K562 (cell line): ENCODE results near the gene FHIT.

Source experiments
- BACH1 ChIP-seq: fragments of 200-800 bp; sonication (Bioruptor generic); IDR thresholded peaks from 2 replicates; pipeline ENCODE4 v1.6.1; 2016; ENCODE audit warnings: missing genetic modification characterization, missing compliant biosample characterization
- CHD2 ChIP-seq: IDR thresholded peaks from 2 replicates; pipeline ENCODE4 v1.6.1; 2011; ENCODE audit warnings: low read depth, low read length
- CTCF ChIP-seq, 3 experiments: IDR thresholded peaks in 2 of 3; conservative IDR thresholded peaks in 1 of 3; 2 replicates each; pipeline ENCODE4 v1.5.1; 2011 to 2012; ENCODE audit warnings: low read length in 3 of 3, mild to moderate bottlenecking in 3 of 3, control low read depth in 2 of 3, improper control_type of control experiment in 1 of 3, inconsistent platforms in 1 of 3, low read depth in 1 of 3, mixed read lengths in 1 of 3, moderate library complexity in 1 of 3; ENCODE audit not compliant: insufficient read depth in 2 of 3
- ETV6 ChIP-seq, 3 experiments: fragments of 150-350 bp in 1 of 3; sonication (generic) in 1 of 3; formaldehyde crosslinking in 1 of 3; IDR thresholded peaks; 2 replicates each; pipeline versions ENCODE4 v1.6.1 to v1.8.0; 2014 to 2022; ENCODE audit warnings: borderline replicate concordance in 2 of 3, low read depth in 2 of 3, antibody characterized with exemption in 1 of 3, low read length in 1 of 3, mild to moderate bottlenecking in 1 of 3, missing genetic modification reagents in 1 of 3
- GABPA ChIP-seq: fragments of 200-800 bp; sonication (Bioruptor generic); conservative IDR thresholded peaks from 2 replicates; pipeline ENCODE4 v1.6.1; 2016; ENCODE audit warnings: low read depth, missing genetic modification characterization, missing compliant biosample characterization
- GTF2A2 ChIP-seq: IDR thresholded peaks from 2 replicates; pipeline ENCODE4 v1.6.1; 2016; ENCODE audit warnings: mild to moderate bottlenecking, missing genetic modification characterization, missing compliant biosample characterization
- HDAC6 ChIP-seq: IDR thresholded peaks from 2 replicates; pipeline ENCODE4 v1.6.1; 2012; ENCODE audit warnings: low read depth, mild to moderate bottlenecking, control low read depth, inconsistent platforms, low read length, moderate library complexity
- JUN ChIP-seq, 2 experiments: sonication (generic) in 1 of 2; formaldehyde crosslinking in 1 of 2; IDR thresholded peaks; 2 replicates each; pipeline versions ENCODE4 v1.6.1 to v1.8.0; 2012 to 2022; ENCODE audit warnings: borderline replicate concordance in 2 of 2, mild to moderate bottlenecking in 2 of 2, improper control_type of control experiment in 1 of 2, low read depth in 1 of 2, low read length in 1 of 2, missing genetic modification reagents in 1 of 2
- NBN ChIP-seq: fragments of 450-650 bp; IDR thresholded peaks from 2 replicates; pipeline ENCODE4 v1.6.1; 2016; ENCODE audit warnings: low read depth, mild to moderate bottlenecking
- PATZ1 ChIP-seq: fragments of 250-450 bp; sonication (Bioruptor Pico); IDR thresholded peaks from 2 replicates; pipeline ENCODE4 v1.5.0; 2020; ENCODE audit warnings: mild to moderate bottlenecking, borderline replicate concordance
- TAF1 ChIP-seq: IDR thresholded peaks from 2 replicates; pipeline ENCODE4 v1.6.1; 2011; ENCODE audit warnings: mild to moderate bottlenecking, low read length, moderate library complexity; ENCODE audit not compliant: insufficient read depth, control insufficient read depth, severe bottlenecking; ENCODE audit errors: extremely low read depth
- ZFP1 ChIP-seq: fragments of 450-650 bp; formaldehyde crosslinking; IDR thresholded peaks from 2 replicates; pipeline ENCODE4 v1.4.0; 2020; ENCODE audit warnings: mild to moderate bottlenecking, mixed read lengths
- TF ChIP-seq, protein P1 (sequence below), 2 experiments: fragments of 450-650 bp; formaldehyde crosslinking in 1 of 2; IDR thresholded peaks; 2 replicates each; pipeline versions ENCODE4 v1.4.0 to v1.6.1; 2014 to 2020; ENCODE audit warnings: mild to moderate bottlenecking in 2 of 2, borderline replicate concordance in 1 of 2, low read depth in 1 of 2

- TF ChIP-seq JUN (IDR thresholded peaks at IDR 0.05; ENCODE audit: borderline replicate concordance, low read depth, low read length) = no peak
- TF ChIP-seq JUN (CRISPR knock-in tag; IDR thresholded peaks at IDR 0.05; ENCODE audit: borderline replicate concordance) = no peak
- TF ChIP-seq ZFP1 (CRISPR knock-in tag) = no peak
- no peak for TF ChIP-seq BACH1 (tag)
- TF ChIP-seq TAF1 = no peak
- no peak for TF ChIP-seq CHD2
- TF ChIP-seq ETV6 (IDR thresholded peaks at IDR 0.05; ENCODE audit: borderline replicate concordance in 1 of 2, low read depth in 2 of 2, low read length in 1 of 2) = no peak
- TF ChIP-seq ETV6 (CRISPR knock-in tag; IDR thresholded peaks at IDR 0.05; ENCODE audit: borderline replicate concordance) = no peak
- no peak for TF ChIP-seq NBN
- no peak for TF ChIP-seq HDAC6
- TF ChIP-seq CTCF (IDR thresholded peaks at IDR 0.05 in 2 of 3, conservative IDR thresholded peaks at IDR 0.05 in 1 of 3; ENCODE audit: insufficient read depth in 2 of 3, low read depth in 1 of 3, low read length in 3 of 3) = no peak
- no peak for TF ChIP-seq PATZ1 (CRISPR knock-in tag)
- TF ChIP-seq GTF2A2 (tag) = no peak
- TF ChIP-seq, protein P1, sequence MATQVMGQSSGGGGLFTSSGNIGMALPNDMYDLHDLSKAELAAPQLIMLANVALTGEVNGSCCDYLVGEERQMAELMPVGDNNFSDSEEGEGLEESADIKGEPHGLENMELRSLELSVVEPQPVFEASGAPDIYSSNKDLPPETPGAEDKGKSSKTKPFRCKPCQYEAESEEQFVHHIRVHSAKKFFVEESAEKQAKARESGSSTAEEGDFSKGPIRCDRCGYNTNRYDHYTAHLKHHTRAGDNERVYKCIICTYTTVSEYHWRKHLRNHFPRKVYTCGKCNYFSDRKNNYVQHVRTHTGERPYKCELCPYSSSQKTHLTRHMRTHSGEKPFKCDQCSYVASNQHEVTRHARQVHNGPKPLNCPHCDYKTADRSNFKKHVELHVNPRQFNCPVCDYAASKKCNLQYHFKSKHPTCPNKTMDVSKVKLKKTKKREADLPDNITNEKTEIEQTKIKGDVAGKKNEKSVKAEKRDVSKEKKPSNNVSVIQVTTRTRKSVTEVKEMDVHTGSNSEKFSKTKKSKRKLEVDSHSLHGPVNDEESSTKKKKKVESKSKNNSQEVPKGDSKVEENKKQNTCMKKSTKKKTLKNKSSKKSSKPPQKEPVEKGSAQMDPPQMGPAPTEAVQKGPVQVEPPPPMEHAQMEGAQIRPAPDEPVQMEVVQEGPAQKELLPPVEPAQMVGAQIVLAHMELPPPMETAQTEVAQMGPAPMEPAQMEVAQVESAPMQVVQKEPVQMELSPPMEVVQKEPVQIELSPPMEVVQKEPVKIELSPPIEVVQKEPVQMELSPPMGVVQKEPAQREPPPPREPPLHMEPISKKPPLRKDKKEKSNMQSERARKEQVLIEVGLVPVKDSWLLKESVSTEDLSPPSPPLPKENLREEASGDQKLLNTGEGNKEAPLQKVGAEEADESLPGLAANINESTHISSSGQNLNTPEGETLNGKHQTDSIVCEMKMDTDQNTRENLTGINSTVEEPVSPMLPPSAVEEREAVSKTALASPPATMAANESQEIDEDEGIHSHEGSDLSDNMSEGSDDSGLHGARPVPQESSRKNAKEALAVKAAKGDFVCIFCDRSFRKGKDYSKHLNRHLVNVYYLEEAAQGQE (IDR thresholded peaks at IDR 0.05; ENCODE audit: borderline replicate concordance) = no peak
- TF ChIP-seq, protein P1 (CRISPR knock-in tag; IDR thresholded peaks at IDR 0.05; ENCODE audit: low read depth) = no peak
- TF ChIP-seq GABPA (tag) = no peak
Measured at GRCh38 chr3:61177450-61177849, 73.8 kb downstream of the FHIT start.
